Measurements from ENCODE around the gene ADAM30.

DNA sequence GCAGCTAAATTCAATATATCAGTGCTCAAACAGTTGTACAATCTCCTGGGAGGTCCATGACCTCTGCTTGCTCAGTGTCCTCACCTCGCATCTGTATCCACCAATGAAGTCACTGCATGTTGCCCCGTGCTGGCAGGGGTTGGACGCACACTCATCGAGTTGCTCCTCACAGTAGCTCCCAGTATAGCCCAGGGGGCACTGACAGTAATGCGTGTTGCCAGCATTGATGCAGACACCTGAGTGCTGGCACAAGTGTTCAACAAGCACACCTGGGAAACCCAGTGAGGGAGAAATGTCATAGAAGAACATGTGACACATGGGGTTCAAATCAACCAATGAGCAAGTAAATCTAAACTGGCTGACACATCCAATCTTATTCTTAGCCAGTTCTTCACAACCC lies 40.9 kb upstream of the ADAM30 start:
- TF ChIP-seq SP2 (tag by site-specific recombination; IDR thresholded peaks at IDR 0.05), result no peak
- TF ChIP-seq, protein P1, sequence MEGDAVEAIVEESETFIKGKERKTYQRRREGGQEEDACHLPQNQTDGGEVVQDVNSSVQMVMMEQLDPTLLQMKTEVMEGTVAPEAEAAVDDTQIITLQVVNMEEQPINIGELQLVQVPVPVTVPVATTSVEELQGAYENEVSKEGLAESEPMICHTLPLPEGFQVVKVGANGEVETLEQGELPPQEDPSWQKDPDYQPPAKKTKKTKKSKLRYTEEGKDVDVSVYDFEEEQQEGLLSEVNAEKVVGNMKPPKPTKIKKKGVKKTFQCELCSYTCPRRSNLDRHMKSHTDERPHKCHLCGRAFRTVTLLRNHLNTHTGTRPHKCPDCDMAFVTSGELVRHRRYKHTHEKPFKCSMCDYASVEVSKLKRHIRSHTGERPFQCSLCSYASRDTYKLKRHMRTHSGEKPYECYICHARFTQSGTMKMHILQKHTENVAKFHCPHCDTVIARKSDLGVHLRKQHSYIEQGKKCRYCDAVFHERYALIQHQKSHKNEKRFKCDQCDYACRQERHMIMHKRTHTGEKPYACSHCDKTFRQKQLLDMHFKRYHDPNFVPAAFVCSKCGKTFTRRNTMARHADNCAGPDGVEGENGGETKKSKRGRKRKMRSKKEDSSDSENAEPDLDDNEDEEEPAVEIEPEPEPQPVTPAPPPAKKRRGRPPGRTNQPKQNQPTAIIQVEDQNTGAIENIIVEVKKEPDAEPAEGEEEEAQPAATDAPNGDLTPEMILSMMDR (tag by site-specific recombination; IDR thresholded peaks at IDR 0.05), result no peak
- no peak for TF ChIP-seq ZFHX2 (tag by site-specific recombination; conservative IDR thresholded peaks at IDR 0.05)
- TF ChIP-seq, protein P2, sequence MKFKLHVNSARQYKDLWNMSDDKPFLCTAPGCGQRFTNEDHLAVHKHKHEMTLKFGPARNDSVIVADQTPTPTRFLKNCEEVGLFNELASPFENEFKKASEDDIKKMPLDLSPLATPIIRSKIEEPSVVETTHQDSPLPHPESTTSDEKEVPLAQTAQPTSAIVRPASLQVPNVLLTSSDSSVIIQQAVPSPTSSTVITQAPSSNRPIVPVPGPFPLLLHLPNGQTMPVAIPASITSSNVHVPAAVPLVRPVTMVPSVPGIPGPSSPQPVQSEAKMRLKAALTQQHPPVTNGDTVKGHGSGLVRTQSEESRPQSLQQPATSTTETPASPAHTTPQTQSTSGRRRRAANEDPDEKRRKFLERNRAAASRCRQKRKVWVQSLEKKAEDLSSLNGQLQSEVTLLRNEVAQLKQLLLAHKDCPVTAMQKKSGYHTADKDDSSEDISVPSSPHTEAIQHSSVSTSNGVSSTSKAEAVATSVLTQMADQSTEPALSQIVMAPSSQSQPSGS (tag by site-specific recombination; IDR thresholded peaks at IDR 0.05; ENCODE audit: low read depth), result no peak
- TF ChIP-seq, protein P3, sequence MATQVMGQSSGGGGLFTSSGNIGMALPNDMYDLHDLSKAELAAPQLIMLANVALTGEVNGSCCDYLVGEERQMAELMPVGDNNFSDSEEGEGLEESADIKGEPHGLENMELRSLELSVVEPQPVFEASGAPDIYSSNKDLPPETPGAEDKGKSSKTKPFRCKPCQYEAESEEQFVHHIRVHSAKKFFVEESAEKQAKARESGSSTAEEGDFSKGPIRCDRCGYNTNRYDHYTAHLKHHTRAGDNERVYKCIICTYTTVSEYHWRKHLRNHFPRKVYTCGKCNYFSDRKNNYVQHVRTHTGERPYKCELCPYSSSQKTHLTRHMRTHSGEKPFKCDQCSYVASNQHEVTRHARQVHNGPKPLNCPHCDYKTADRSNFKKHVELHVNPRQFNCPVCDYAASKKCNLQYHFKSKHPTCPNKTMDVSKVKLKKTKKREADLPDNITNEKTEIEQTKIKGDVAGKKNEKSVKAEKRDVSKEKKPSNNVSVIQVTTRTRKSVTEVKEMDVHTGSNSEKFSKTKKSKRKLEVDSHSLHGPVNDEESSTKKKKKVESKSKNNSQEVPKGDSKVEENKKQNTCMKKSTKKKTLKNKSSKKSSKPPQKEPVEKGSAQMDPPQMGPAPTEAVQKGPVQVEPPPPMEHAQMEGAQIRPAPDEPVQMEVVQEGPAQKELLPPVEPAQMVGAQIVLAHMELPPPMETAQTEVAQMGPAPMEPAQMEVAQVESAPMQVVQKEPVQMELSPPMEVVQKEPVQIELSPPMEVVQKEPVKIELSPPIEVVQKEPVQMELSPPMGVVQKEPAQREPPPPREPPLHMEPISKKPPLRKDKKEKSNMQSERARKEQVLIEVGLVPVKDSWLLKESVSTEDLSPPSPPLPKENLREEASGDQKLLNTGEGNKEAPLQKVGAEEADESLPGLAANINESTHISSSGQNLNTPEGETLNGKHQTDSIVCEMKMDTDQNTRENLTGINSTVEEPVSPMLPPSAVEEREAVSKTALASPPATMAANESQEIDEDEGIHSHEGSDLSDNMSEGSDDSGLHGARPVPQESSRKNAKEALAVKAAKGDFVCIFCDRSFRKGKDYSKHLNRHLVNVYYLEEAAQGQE (tag by site-specific recombination; IDR thresholded peaks at IDR 0.05), result no peak
- no peak for TF ChIP-seq BCL11B (tag by site-specific recombination; IDR thresholded peaks at IDR 0.05; ENCODE audit: low read depth)
- TF ChIP-seq ZNF629 (tag by site-specific recombination; IDR thresholded peaks at IDR 0.05), result no peak
- TF ChIP-seq, protein P4, sequence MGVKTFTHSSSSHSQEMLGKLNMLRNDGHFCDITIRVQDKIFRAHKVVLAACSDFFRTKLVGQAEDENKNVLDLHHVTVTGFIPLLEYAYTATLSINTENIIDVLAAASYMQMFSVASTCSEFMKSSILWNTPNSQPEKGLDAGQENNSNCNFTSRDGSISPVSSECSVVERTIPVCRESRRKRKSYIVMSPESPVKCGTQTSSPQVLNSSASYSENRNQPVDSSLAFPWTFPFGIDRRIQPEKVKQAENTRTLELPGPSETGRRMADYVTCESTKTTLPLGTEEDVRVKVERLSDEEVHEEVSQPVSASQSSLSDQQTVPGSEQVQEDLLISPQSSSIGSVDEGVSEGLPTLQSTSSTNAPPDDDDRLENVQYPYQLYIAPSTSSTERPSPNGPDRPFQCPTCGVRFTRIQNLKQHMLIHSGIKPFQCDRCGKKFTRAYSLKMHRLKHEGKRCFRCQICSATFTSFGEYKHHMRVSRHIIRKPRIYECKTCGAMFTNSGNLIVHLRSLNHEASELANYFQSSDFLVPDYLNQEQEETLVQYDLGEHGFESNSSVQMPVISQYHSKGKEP (tag by site-specific recombination; IDR thresholded peaks at IDR 0.05), result no peak
- no peak for TF ChIP-seq ZNF561 (tag by site-specific recombination; IDR thresholded peaks at IDR 0.05; ENCODE audit: borderline replicate concordance)
- TF ChIP-seq SALL2 (tag by site-specific recombination; IDR thresholded peaks at IDR 0.05; ENCODE audit: borderline replicate concordance), result no peak
- TF ChIP-seq ZNF785 (tag by site-specific recombination; IDR thresholded peaks at IDR 0.05), result no peak
- TF ChIP-seq, protein P5, sequence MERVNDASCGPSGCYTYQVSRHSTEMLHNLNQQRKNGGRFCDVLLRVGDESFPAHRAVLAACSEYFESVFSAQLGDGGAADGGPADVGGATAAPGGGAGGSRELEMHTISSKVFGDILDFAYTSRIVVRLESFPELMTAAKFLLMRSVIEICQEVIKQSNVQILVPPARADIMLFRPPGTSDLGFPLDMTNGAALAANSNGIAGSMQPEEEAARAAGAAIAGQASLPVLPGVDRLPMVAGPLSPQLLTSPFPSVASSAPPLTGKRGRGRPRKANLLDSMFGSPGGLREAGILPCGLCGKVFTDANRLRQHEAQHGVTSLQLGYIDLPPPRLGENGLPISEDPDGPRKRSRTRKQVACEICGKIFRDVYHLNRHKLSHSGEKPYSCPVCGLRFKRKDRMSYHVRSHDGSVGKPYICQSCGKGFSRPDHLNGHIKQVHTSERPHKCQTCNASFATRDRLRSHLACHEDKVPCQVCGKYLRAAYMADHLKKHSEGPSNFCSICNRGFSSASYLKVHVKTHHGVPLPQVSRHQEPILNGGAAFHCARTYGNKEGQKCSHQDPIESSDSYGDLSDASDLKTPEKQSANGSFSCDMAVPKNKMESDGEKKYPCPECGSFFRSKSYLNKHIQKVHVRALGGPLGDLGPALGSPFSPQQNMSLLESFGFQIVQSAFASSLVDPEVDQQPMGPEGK (tag by site-specific recombination; IDR thresholded peaks at IDR 0.05), result no peak
- TF ChIP-seq, protein P6, sequence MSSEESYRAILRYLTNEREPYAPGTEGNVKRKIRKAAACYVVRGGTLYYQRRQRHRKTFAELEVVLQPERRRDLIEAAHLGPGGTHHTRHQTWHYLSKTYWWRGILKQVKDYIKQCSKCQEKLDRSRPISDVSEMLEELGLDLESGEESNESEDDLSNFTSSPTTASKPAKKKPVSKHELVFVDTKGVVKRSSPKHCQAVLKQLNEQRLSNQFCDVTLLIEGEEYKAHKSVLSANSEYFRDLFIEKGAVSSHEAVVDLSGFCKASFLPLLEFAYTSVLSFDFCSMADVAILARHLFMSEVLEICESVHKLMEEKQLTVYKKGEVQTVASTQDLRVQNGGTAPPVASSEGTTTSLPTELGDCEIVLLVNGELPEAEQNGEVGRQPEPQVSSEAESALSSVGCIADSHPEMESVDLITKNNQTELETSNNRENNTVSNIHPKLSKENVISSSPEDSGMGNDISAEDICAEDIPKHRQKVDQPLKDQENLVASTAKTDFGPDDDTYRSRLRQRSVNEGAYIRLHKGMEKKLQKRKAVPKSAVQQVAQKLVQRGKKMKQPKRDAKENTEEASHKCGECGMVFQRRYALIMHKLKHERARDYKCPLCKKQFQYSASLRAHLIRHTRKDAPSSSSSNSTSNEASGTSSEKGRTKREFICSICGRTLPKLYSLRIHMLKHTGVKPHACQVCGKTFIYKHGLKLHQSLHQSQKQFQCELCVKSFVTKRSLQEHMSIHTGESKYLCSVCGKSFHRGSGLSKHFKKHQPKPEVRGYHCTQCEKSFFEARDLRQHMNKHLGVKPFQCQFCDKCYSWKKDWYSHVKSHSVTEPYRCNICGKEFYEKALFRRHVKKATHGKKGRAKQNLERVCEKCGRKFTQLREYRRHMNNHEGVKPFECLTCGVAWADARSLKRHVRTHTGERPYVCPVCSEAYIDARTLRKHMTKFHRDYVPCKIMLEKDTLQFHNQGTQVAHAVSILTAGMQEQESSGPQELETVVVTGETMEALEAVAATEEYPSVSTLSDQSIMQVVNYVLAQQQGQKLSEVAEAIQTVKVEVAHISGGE (tag by site-specific recombination; conservative IDR thresholded peaks at IDR 0.05; ENCODE audit: low read depth), result no peak
- TF ChIP-seq ZSCAN23 (tag by site-specific recombination; IDR thresholded peaks at IDR 0.05), result no peak

Data from HEK293 (cell line).